Fibroblast of the aortic adventitia (primary cell): ENCODE data around the gene ETFB. TPM values are rescaled to one million over a fixed set of nuclear protein-coding genes. Genes with fewer than 3 reads are reported as not detected.
"Not testable (repeated sequence)": the region's sequence is repeated elsewhere in the genome, so short reads cannot be mapped to it uniquely, and the experiment has no call there.

ENCODE experiments used
- DNase-seq: peaks from one replicate; pipeline ENCODE4 v3.0.0-alpha.2; 2010; ENCODE audit warnings: low read depth
- H3K4me3 ChIP-seq: 2 replicates; pipeline ENCODE4 v1.5.1; 2011; ENCODE audit warnings: low read depth, mild to moderate bottlenecking, control low read depth, low read length, moderate library complexity
- total RNA-seq: library from RNA; depleted of rRNA; stranded (reverse); fragments of >200 nt; gene quantifications from 2 replicates; pipeline ENCODE4 v1.2.3, GENCODE V29; 2012; ENCODE audit warnings: low replicate concordance
- TF ChIP-seq, protein P1 (sequence below): IDR thresholded peaks from 2 replicates; pipeline ENCODE4 v1.5.1; 2011; ENCODE audit warnings: mild to moderate bottlenecking, low read length, control low read depth, inconsistent platforms; ENCODE audit not compliant: insufficient read depth

The ETFB gene
- total RNA-seq, 1 donor = 66.8 TPM

DNA sequence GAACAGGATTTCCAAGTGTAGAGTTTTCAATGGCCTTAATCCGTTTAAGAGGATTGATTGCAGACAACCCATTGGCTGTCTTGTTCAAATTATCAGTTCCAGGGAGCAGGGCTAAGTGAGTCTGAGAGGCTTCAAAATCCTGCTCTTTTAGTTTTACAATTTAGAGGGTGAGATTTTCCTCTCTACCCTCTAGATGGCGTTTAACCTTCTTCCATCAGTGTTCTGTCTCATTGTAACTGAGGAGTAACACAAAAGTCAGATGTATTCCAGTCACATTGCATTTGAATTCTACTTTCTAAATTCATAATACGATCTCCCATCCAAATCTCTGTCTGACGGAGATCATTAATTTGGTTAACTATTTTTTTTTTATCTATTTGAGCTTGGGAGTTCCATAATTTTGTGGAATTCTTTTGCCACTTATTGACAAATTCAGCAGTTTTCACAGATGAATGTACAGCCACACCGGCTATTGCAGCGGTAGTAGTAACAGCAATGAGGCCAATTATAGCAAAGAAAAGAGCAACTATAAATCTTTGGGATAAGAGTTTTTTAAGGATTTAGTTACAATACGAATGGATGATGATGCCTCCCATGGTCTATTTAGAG is 32.0 kb upstream of the ETFB start:
- TF ChIP-seq, protein P1, sequence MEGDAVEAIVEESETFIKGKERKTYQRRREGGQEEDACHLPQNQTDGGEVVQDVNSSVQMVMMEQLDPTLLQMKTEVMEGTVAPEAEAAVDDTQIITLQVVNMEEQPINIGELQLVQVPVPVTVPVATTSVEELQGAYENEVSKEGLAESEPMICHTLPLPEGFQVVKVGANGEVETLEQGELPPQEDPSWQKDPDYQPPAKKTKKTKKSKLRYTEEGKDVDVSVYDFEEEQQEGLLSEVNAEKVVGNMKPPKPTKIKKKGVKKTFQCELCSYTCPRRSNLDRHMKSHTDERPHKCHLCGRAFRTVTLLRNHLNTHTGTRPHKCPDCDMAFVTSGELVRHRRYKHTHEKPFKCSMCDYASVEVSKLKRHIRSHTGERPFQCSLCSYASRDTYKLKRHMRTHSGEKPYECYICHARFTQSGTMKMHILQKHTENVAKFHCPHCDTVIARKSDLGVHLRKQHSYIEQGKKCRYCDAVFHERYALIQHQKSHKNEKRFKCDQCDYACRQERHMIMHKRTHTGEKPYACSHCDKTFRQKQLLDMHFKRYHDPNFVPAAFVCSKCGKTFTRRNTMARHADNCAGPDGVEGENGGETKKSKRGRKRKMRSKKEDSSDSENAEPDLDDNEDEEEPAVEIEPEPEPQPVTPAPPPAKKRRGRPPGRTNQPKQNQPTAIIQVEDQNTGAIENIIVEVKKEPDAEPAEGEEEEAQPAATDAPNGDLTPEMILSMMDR = peak; percentile 58
- peak; percentile 41 for DNase-seq

DNA sequence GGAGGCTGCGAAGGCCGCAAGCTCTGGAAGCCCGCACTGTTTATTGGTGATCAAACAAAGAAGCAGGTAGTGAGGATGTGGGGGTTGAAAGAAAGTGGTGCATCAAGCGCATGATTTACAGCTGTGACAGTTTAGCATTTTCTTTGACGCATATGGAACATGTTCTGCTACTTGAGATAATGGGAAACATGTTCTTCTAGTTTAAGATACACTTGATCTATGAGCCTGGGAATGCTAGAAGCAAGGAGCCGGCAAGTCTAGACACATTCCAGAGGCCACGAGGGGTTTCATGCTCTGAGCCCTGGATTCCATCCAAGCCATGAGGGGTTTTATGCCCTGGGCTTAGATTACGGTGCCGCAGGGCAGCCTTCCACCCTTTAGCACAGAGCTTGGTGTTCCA is 31.3 kb upstream of the ETFB start:
- peak; percentile 11 for DNase-seq
- not testable (repeated sequence) for H3K4me3 ChIP-seq

More for the DNA sequence above, 32.0 kb upstream of the ETFB start:
- no peak overlapping the region for H3K4me3 ChIP-seq

DNA sequence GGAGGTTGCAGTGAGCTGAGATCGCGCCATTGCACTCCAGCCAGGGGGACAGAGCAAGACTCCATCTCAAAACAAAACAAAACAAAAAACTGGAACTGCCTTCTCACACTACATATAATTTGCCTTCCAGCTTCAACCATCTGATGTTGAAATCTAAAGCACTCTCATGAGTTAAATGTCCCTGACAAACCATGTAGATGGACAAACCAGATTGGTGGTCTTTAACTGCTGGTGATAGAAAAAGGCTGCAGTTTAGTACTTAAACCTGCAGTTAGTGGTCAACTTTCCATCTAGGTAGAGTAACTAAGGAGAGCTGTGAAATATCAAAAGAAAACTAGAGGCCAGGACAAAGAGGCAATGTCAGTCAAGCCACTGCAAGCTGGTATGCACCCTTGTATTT is 30.0 kb upstream of the ETFB start:
- TF ChIP-seq, protein P1 = no peak
- DNase-seq = no peak
- no peak overlapping the region for H3K4me3 ChIP-seq

DNA sequence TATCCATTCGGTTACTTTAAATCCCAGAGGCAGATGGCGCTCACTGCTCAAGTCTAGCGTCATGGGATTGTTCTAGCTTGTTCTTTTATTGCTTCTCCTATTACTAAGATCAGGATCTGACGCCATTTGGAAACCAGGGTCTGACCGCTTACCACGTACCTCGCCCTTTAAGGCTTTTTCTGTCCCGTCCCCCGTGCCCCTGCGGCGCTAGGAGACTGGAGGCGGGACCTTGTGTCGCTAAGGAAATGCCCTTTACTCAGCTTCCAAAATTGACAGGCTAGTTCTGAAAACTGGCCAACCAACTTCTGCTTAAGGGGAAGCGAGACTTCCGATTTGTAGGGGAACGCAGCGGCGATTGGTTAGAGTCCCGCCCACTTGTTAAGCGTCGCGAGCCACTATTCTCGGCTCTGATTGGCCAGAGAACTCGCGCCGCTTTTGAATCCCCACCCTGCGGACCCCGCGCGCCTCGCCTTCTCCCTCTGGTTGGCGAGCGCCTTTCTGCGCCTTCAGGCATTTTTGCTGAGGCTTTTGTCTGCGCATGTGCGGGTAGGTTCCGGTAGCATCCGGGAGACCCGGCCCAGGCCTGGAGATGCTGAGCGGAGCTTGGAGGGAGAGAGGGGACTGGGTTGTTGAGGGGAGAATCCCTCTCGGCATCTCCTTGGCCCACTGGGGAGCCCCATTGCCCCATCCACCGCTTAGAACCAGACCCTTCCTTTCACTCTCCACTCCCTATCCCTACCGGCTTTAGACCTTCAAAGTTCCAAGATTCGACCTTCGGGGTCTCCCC is 28.1 kb upstream of the ETFB start:
- TF ChIP-seq, protein P1 = no peak
- H3K4me3 ChIP-seq = peak overlapping the region; percentile 67
- DNase-seq = peak; percentile 99

DNA sequence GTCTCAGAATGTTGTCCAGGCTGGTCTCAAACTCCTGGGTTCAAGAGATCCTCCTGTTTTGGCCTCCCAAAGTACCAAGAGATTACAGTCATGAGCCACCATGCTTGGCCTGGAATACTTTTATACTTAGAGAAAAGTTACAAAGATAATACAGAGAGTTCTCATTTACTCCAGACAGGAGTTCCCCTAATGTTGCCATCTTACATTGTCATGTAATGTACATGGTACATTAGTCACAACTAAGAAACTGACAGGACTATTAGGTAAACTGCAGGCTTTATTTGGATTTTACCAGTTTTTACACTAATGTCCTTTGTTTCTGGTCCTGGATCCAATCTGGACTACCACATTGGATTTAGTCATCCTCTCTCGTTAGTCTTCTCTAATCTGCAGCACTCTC is 26.5 kb upstream of the ETFB start:
- no peak for DNase-seq
- TF ChIP-seq, protein P1 = no peak
- H3K4me3 ChIP-seq = no peak overlapping the region

GRCh38 chr19:51391073-51391611 is 25.0 kb upstream of the ETFB start:
- TF ChIP-seq, protein P1 = no peak
- no peak overlapping the region for H3K4me3 ChIP-seq
- no peak for DNase-seq

- DNase-seq = no peak
- no peak overlapping the region for H3K4me3 ChIP-seq
Observed at GRCh38 chr19:51389143-51389542, 23.0 kb upstream of the ETFB start.

More at GRCh38 chr19:51389143-51389542, 23.0 kb upstream of the ETFB start:
- TF ChIP-seq, protein P1 = no peak
